GM15510 (cell line): ENCODE results near the gene KCTD3.

ENCODE experiments used
- POLR2A ChIP-seq: IDR thresholded peaks from 3 replicates; pipeline ENCODE4 v1.6.1; 2011; ENCODE audit warnings: borderline replicate concordance; ENCODE audit not compliant: insufficient read length; ENCODE audit errors: extremely low read depth

KCTD3 gene

DNA sequence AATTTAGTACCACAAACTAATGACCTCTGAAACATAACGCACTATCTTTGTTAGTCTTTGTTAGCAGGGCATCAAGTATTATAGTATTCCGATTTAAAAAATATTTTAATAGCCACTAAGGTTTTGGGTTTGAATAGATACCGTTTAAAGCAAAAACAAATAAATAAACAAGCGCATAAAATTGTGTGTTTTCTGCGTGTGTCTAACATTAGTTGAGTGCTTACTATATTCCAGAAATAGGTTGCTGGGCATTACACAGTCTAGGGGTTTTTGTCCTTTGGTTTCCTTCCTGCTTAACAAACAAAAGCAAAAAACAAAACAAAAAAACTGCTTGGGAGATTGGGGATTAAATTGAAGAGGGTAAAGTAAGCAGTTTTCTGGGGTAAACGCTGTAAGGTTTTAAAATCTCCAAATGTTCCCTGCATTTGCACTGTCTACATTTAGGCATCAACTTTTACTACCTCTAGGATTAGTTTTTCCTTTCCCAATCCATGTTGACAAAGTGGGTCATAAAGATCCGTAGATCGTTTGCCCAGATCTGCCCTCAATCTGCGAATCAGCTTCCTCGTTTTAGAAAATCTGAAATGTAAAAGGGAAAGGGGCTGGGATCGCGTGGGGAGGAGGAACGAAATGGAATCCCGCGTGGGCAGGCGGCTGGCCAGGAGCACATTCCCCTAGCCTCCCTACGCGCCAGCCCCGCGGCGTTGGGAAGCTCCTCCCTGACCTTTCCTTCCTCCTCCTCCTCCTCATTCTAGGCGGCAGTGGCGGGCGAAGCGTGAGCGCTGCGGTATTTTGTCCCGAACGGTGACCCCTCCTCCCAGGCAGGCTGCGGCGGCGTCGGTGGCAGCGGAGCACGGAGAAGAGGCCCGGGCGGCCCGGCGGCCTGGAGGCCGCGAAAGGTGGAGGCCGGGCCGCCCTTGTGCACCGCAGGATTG is at the start of gene KCTD3:
Gene KCTD3 (plus strand): TSS at position 749 of the 935 bp plus-strand sequence. CDS start 382 bp downstream, outside the sequence.
- peak; percentile 42 for TF ChIP-seq POLR2A

- TF ChIP-seq POLR2A = no peak
Measured at GRCh38 chr1:215517441-215517891, 49.6 kb upstream of the KCTD3 start.

GRCh38 chr1:215518594-215518993 is 48.5 kb upstream of the KCTD3 start:
- no peak for TF ChIP-seq POLR2A

DNA sequence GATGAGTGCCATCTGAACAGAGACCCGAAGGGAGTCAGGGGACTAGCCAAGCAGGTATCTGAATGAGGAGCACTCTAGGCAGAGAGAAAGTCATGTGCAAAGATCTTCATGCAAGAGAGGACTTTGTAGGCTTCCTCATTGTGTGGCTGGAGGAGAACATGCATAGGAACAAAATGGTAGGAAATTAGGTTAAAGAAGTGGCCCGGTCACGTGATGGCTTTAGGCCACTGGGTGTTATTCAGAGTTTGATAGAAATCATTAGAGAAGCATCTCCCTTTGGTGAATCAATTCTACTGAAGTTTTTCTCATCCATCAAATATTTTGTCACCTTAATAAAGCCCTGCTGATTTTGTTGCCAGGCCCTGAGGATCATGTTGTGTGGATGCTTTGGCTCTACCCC is 45.8 kb upstream of the KCTD3 start:
- no peak for TF ChIP-seq POLR2A

DNA sequence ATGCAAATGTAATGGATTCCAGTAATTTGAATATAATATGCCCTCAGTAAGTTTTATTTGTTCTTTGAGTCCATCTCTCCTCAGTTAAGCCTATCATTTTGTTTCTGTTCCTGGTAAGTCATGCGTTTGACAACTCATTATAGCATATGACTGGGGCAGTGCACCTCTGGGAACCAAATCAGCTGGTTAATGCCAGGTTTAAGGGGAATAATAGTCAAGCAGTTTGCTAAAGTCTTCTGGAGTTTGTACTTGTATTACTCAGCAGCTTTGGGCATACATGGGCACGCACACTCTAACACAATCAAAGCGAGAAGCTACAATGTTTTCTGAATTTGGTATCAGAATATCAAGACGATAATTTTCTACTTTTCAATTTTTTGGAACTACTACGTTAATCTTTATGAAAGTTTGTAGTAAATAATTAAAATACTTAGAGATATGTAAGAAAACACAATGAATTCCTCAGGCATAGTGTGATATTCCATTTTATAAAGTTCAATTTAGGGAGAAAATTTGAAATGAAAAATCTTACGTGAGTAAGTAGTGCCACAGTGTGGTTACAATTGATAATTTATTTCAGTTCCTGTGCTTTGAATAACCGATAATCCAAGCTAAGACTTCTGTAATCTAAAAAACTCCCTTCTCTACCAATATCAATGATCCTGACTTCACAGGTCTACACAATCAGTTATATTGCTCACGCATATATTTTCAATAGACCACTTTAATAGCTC is 43.8 kb upstream of the KCTD3 start:
- no peak for TF ChIP-seq POLR2A

DNA sequence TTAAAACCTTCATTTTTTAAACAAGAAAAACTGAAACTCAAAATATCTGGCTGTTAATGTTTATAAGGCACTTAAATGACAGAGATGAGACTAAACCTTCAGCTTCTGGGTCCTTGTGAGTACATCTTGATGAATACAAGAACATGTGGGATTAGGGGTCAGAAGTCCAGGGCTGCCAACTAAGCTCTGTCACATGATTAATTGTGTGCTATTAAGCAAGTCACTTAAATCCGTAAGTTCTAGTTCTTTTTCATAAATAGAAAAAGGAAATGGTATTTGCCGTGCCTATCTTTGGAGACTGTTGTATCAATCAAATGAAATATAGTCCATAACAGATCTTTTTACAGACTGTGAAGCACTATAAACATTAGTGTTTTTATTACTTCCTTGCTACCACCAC is 43.2 kb upstream of the KCTD3 start:
- TF ChIP-seq POLR2A = no peak

- TF ChIP-seq POLR2A = no peak
Measured at GRCh38 chr1:215526147-215526845, 40.8 kb upstream of the KCTD3 start.

- TF ChIP-seq POLR2A = no peak
Measured at GRCh38 chr1:215526846-215527151, 40.3 kb upstream of the KCTD3 start.

DNA sequence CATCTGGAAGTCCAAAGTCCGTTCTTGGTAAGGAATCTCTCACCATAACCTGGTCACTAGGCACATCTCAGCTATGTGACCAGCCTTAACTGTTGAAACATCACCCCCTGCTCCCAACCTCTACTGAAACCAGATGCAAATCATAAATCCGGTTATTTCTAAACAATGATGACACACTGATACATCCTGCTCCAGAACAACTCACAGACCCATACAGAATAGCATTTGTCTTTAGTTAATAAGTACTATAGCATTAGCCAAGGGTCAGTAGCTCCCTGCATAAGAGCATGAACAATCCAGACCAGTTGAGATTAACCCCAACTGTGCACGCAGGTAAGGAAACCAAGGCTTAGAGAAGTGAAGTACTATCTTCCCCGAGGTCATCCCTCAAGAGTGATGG is 38.0 kb upstream of the KCTD3 start:
- no peak for TF ChIP-seq POLR2A

DNA sequence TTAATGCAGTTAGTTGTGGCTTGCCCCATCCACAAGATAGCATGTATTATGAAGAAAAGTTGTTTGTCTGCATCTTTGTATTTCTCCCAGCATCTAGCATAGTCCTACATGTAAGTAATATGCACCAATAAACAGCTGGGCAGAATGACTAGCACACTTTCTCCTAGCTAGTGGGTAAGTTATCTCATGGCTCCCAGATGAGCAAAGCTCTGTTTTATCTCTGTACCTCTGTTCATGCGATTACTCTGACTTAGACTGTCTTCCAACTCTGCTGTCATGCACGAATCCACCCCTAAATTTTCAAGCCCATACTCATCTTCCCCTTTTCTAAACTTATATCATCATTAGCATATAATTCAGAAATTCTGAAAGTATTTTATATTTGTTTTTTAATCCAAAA is 37.5 kb upstream of the KCTD3 start:
- TF ChIP-seq POLR2A = no peak

DNA sequence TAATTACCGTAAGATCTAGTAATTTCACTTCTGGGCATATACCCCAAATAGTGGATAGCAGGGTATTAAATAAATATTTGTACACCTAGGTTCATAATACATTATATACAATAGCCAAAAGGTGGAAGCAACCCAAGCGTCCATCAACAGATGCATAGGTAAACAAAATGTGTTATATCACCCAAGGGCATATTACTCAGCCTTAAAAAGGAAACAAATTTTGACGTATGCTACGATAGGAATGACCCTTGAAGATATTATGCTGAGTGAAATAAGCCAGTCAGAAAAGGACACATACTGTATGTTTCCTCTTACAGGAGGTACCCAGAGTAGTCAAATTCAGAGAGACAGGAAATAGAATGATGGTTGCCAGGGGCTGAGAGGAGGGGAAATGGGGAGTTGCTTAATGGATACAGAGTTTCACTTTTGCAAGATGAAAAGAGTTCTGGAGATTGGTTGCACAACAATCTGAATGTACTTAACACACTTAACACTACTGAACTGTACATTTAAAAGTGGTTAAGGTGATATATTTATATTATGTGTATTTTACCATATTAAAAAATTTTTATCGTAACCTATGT is 36.6 kb upstream of the KCTD3 start:
- TF ChIP-seq POLR2A = no peak

GRCh38 chr1:215539803-215540570 is 27.1 kb upstream of the KCTD3 start:
- TF ChIP-seq POLR2A = no peak

GRCh38 chr1:215542301-215542700 is 24.8 kb upstream of the KCTD3 start:
- TF ChIP-seq POLR2A = no peak

GRCh38 chr1:215543191-215543606 is 23.9 kb upstream of the KCTD3 start:
- no peak for TF ChIP-seq POLR2A
